HEK293T (cell line): ENCODE measurements around the gene EFCAB13.
"Not testable (repeated sequence)": the region's sequence is repeated elsewhere in the genome, so short reads cannot be mapped to it uniquely, and the experiment has no call there.

ENCODE experiments used
- CTCF ChIA-PET: fragments of 350-600 bp; formaldehyde crosslinking; extraction: SDS; loops from one replicate; lab custom pipeline; 2021; ENCODE audit warnings: antibody characterized with exemption, inconsistent platforms; lab: Yijun Ruan, JAX
- POLR2A ChIA-PET: fragments of 350-600 bp; formaldehyde crosslinking; extraction: SDS; loops from one replicate; lab custom pipeline; 2020; ENCODE audit warnings: antibody characterized with exemption, inconsistent platforms; lab: Yijun Ruan, JAX
- DNase-seq: peaks from one replicate; pipeline ENCODE4 v3.0.0; 2012; ENCODE audit warnings: mixed read lengths; ENCODE audit errors: extremely low spot score
- ARNT ChIP-seq: fragments of 450-650 bp; IDR thresholded peaks from 2 replicates; pipeline ENCODE4 v1.6.1; 2017; ENCODE audit warnings: mild to moderate bottlenecking
- BHLHE40 ChIP-seq: fragments of 450-650 bp; IDR thresholded peaks from 2 replicates; pipeline ENCODE4 v1.6.1; 2016; ENCODE audit warnings: mild to moderate bottlenecking, moderate library complexity, borderline replicate concordance
- CTBP1 ChIP-seq: fragments of 450-650 bp; IDR thresholded peaks from 2 replicates; pipeline ENCODE4 v1.6.1; 2016; ENCODE audit warnings: borderline replicate concordance
- ELF4 ChIP-seq: fragments of 450-650 bp; IDR thresholded peaks from 2 replicates; pipeline ENCODE4 v1.6.1; 2017; ENCODE audit warnings: antibody characterized with exemption
- FOXA1 ChIP-seq: fragments of 450-650 bp; IDR thresholded peaks from 2 replicates; pipeline ENCODE4 v1.6.1; 2016; ENCODE audit warnings: mild to moderate bottlenecking
- FOXK2 ChIP-seq: fragments of 450-650 bp; IDR thresholded peaks from 2 replicates; pipeline ENCODE4 v1.6.1; 2016; ENCODE audit warnings: mild to moderate bottlenecking
- FOXM1 ChIP-seq: fragments of 450-650 bp; IDR thresholded peaks from 2 replicates; pipeline ENCODE4 v1.6.1; 2017; ENCODE audit warnings: mild to moderate bottlenecking, borderline replicate concordance
- HDGF ChIP-seq: fragments of 450-650 bp; IDR thresholded peaks from 2 replicates; pipeline ENCODE4 v1.6.1; 2017; ENCODE audit warnings: antibody characterized with exemption, borderline replicate concordance
- L3MBTL2 ChIP-seq: fragments of 450-650 bp; conservative IDR thresholded peaks from 2 replicates; pipeline ENCODE4 v1.6.1; 2016; ENCODE audit warnings: mild to moderate bottlenecking
- LEF1 ChIP-seq: fragments of 450-650 bp; IDR thresholded peaks from 2 replicates; pipeline ENCODE4 v1.6.1; 2017; ENCODE audit warnings: mild to moderate bottlenecking, borderline replicate concordance
- NFRKB ChIP-seq: fragments of 450-650 bp; IDR thresholded peaks from 2 replicates; pipeline ENCODE4 v1.6.1; 2016; ENCODE audit warnings: mild to moderate bottlenecking, moderate library complexity
- SP1 ChIP-seq: fragments of 450-650 bp; IDR thresholded peaks from 2 replicates; pipeline ENCODE4 v1.6.1; 2017
- SUZ12 ChIP-seq: fragments of 450-650 bp; IDR thresholded peaks from 2 replicates; pipeline ENCODE4 v1.6.1; 2016; ENCODE audit warnings: mild to moderate bottlenecking
- TARDBP ChIP-seq: fragments of 450-650 bp; IDR thresholded peaks from 2 replicates; pipeline ENCODE4 v1.6.1; 2016
- ZNF384 ChIP-seq: fragments of 450-650 bp; IDR thresholded peaks from 2 replicates; pipeline ENCODE4 v1.6.1; 2016
- TF ChIP-seq, protein P1 (sequence below): fragments of 450-650 bp; IDR thresholded peaks from 2 replicates; pipeline ENCODE4 v1.6.1; 2016

EFCAB13 gene

DNA sequence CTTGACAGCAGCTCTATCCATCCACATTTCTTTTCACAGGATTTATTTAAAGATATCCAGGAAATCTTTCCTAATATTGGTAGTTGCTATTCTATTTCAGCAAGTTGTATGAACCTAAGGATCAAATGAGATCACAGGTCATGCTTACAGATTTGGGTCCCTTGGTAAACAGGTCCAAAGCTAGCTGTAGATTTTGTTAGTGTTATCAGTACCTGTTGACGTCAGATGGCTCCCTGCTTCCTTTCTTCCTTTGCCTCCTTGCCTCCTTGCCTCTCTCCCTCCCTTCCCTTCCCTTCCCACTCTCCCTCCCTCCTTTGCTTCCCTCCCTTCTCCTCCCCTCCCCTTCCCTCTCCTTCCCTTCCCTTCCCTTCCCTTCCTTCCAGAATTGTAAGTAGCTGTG lies 76.6 kb downstream of the EFCAB13 start:
- no peak for DNase-seq
- no peak for TF ChIP-seq SUZ12
- no peak for TF ChIP-seq ZNF384
- TF ChIP-seq FOXM1 = no peak
- no peak for TF ChIP-seq FOXK2
- no peak for TF ChIP-seq CTBP1
- TF ChIP-seq LEF1 = no peak
- no peak for TF ChIP-seq NFRKB
- TF ChIP-seq L3MBTL2 = no peak
- TF ChIP-seq FOXA1 = no peak
- TF ChIP-seq BHLHE40 = no peak
- TF ChIP-seq SP1 = no peak
- no peak for TF ChIP-seq ARNT
- POLR2A ChIA-PET = no interaction called here
- CTCF ChIA-PET = no interaction called here

DNA sequence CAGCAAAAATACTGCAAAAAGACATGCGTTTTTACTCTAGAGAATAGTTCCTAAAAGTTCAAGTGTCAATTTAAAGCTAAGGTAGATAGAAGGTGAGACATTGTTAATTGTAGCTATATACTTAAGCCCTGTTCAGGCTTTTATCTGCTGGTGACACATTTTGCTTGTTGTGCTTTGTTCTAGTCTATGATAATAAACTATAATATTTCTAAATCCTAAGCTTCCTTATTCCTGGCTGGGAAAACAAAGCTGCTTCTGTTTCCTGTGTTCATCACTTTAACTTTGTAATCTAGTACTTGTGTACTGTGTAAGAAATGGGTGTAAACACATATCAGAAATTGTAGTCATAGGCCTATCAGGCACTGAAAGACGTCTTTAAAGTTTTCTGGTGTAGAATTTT lies 77.3 kb downstream of the EFCAB13 start:
- ChIA-PET CTCF (no interaction called here), POLR2A (no interaction called here)
- DNase-seq = no peak
- TF ChIP-seq FOXA1 (no peak), SP1 (no peak), FOXK2 (no peak), ZNF384 (no peak), FOXM1 (no peak), HDGF (no peak), NFRKB (no peak), TARDBP (no peak), LEF1 (no peak)

DNA sequence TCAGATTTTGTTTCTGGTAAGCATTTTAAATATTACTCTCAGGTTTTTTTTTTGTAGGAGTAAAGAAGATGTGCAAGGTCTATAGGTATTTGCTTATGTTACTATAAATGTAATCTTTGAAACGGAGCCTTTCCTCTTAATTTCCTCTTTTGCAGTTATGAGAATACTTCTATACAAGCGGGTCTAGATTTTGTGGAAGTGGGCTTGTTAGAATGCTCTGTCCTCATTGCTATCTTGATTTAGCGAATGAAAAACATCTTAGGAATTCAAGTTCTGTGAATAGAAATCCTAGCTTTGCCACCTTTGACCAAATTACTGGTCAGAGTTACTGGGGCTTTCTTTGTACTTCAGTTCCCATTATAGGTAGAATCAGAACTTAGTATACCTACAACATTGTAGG lies 80.3 kb downstream of the EFCAB13 start:
- POLR2A ChIA-PET = no interaction called here
- no peak for DNase-seq
- TF ChIP-seq L3MBTL2 (no peak), CTBP1 (no peak), BHLHE40 (no peak), SP1 (no peak)
- CTCF ChIA-PET = no interaction called here

DNA sequence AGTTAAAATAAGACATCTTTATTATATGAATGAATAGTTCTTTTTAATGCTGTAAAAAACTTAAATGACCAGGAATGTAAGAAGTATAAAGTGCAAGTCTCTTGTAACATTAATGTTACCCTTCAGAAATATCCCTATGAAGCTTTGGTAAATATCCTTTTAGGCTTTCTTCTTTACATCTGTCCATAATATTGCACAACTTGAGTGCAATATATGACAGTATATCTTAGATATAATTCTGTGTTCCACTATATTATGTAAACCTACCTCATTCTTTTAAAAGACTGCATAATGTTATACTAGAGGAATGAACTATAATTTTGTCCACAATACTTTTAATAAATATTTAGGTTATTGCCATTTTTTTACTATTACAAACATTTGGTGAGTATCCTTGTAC lies 81.1 kb downstream of the EFCAB13 start:
- DNase-seq = no peak
- POLR2A ChIA-PET = no interaction called here
- TF ChIP-seq TARDBP = no peak
- no peak for TF ChIP-seq ZNF384
- TF ChIP-seq FOXM1 = no peak
- no peak for TF ChIP-seq CTBP1
- TF ChIP-seq L3MBTL2 = no peak
- CTCF ChIA-PET = no interaction called here

DNA sequence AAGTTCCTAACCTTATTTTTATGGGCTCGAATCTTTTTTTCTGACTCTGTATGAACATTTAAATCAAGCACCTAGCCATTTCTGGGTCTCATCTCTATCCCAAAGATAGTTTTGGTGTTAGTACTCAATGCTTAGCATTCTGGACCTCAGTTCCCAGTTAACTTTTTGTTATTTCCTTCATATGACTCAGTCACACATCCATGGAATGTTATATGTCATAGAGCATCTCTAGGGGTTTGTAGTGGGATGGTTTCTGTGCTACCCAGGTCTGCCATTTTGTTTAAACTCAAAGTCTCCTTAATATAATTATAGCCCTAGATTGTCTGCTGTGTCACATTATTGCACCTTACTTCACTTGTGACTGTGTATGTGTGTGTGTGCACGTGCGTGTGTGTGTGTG lies 90.1 kb downstream of the EFCAB13 start:
- TF ChIP-seq, protein P1, sequence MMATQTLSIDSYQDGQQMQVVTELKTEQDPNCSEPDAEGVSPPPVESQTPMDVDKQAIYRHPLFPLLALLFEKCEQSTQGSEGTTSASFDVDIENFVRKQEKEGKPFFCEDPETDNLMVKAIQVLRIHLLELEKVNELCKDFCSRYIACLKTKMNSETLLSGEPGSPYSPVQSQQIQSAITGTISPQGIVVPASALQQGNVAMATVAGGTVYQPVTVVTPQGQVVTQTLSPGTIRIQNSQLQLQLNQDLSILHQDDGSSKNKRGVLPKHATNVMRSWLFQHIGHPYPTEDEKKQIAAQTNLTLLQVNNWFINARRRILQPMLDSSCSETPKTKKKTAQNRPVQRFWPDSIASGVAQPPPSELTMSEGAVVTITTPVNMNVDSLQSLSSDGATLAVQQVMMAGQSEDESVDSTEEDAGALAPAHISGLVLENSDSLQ = no peak
- TF ChIP-seq ZNF384 (no peak), CTBP1 (no peak)
- ChIA-PET POLR2A (no interaction called here), CTCF (no interaction called here)
- DNase-seq = no peak

DNA sequence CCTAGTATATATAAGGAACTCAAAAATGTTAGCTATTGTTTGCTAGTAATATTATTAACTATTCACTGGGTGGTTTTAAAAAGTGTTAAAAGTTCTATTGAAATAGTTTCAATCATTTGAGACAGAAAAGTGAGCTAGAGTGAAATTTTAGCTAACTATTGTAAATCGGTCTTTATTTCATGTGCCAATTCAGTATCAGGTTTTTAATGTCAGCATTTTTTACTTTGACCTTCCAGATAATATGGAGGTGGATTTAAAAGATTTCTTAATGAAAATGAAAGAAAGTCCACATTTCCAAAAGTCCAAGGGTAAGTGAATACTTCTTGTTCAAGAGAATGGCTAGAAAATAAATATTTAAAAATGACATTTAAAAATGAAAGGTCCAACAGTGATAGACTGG lies 90.9 kb downstream of the EFCAB13 start:
- POLR2A ChIA-PET = no interaction called here
- no peak for DNase-seq
- CTCF ChIA-PET = no interaction called here
- TF ChIP-seq BHLHE40 (no peak), ARNT (no peak), CTBP1 (no peak), SUZ12 (no peak), L3MBTL2 (no peak)

DNA sequence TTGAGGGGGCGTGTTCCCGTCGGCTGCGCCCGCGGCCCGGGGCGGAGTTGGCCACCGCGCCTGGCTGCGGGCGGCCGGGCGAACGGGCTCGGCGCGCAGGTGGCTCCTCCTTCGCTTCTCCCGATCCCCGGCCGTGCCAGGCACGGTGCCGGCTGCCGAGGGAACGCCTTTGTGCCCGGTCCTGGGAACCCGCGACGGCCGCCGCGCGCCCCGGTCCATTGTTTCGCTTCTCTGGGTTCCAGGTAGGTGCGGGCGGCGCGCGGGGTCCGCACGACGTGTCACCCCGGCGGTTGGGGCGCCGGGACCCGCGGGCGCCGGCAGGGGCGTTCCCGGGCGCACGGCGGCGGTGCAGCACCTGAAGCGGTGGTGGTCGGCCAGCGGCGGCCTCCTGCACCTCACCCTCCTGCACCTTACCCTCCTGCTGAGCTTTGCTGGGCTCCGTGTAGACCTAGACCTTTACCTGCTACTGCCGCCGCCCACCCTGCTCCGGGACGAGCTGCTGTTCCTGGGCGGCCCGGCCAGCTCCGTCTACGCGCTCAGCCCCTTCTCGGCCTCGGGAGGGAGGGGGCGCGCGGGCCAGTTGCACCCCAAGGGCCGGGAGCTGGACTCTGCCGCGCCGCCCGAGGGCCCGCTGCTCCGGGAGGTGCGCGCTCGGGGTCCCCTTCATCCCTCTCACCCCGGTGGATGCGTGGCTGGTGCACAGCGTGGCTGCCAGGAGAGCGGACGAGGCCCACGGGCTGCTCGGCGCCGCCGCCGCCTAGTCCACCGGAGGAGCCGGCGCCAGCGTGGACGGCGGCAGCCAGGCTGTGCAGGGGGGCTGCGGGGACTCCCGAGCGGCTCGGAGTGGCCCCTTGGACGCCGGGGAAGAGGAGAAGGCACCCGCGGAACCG lies 99.9 kb downstream of the EFCAB13 start:
- no peak for DNase-seq
- no peak for TF ChIP-seq BHLHE40
- no peak for TF ChIP-seq NFRKB
- TF ChIP-seq HDGF = no peak
- TF ChIP-seq FOXM1 = no peak
- TF ChIP-seq L3MBTL2 = no peak
- TF ChIP-seq, protein P1 = no peak
- TF ChIP-seq CTBP1 = no peak
- TF ChIP-seq ARNT = no peak
- TF ChIP-seq SP1 = no peak
- no peak for TF ChIP-seq FOXA1
- TF ChIP-seq ELF4 = no peak
- ChIA-PET POLR2A (no interaction called here), CTCF (interaction anchor here (0.5 to 0.9 kb wide), 2 partner anchors 171 to 192 kb away, joined by 3 read pairs; no protein-coding TSS in a partner anchor)

DNA sequence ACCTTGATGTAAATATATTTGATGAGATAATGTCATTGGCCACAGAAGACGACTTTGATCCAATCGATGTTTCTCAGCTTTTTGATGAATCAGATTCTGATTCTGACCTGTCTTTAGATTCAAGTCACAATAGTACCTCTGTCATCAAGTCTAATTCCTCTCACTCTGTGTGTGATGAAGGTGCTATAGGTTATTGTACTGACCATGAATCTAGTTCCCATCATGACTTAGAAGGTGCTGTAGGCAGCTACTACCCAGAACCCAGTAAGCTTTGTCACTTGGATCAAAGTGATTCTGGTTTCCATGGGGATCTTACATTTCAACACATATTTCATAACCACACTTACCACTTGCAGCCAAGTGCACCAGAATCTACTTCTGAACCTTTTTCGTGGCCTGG lies 101.5 kb downstream of the EFCAB13 start:
- DNase-seq, POLR2A ChIA-PET, CTCF ChIA-PET: not testable (repeated sequence)

DNA sequence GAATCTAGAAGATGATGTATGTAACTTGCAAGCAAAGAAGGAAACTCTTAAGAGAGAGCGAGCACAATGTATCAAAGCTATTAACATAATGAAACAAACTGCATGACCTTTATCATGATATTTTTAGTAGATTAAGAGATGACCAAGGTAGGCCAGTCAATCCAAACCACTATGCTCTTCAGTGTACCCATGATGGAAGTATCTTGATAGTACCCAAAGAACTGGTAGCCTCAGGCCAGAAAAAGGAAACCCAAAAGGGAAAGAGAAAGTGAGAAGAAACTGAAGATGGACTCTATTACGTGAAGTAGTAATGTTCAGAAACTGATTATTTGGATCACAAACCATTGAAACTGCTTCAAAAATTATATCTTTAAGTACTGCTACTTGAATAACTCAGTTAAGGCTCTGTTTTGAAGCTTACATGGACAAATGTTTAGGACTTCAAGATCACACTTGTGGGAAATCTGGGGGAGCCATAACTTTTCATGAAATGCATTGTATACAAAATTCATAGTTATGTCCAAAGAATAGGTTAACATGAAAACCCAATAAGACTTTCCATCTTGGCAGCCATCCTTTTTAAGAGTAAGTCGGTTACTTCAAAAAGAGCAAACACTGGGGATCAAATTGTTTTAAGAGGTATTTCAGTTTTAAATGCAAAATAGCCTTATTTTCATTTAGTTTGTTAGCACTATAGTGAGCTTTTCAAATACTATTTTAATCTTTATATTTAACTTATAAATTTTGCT lies 102.3 kb downstream of the EFCAB13 start:
- POLR2A ChIA-PET, DNase-seq, CTCF ChIA-PET: not testable (repeated sequence)
